GM23338 (cell line): ENCODE measurements around the gene MYO1D. TPM values are rescaled to one million over a fixed set of nuclear protein-coding genes. Genes with fewer than 3 reads are reported as not detected.

Source experiments
- ATAC-seq: fragments of 200-7000 bp; cut with Tn5 transposase; 3 replicates; pipeline ENCODE4 v1.9.1; 2020
- DNase-seq: peaks from one replicate; pipeline ENCODE4 v3.0.0-alpha.2; 2015; ENCODE audit warnings: low spot score
- H2AFZ ChIP-seq: fragments of 200-600 bp; sonication (generic); 2 replicates; pipeline ENCODE4 v1.8.0; 2016; ENCODE audit warnings: antibody characterized with exemption, mild to moderate bottlenecking, moderate library complexity
- H3F3A ChIP-seq: fragments of 200-600 bp; sonication (generic); replicated peaks from 2 replicates; pipeline ENCODE4 v1.8.0; 2017; ENCODE audit warnings: antibody characterized with exemption, mixed run types, low read depth
- H3K27ac ChIP-seq: fragments of 200-600 bp; sonication (generic); 2 replicates; pipeline ENCODE4 v1.6.1; 2016; ENCODE audit warnings: low read depth
- H3K27me3 ChIP-seq: fragments of 200-600 bp; sonication (generic); 2 replicates; pipeline ENCODE4 v1.8.0; 2016; ENCODE audit warnings: mild to moderate bottlenecking, mixed run types, moderate library complexity; ENCODE audit not compliant: insufficient read depth
- H3K36me3 ChIP-seq: fragments of 200-600 bp; sonication (generic); 2 replicates; pipeline ENCODE4 v1.8.0; 2016; ENCODE audit warnings: mild to moderate bottlenecking; ENCODE audit not compliant: insufficient read depth
- H3K4me1 ChIP-seq: fragments of 200-600 bp; sonication (generic); 2 replicates; pipeline ENCODE4 v1.8.0; 2016; ENCODE audit warnings: mild to moderate bottlenecking, moderate library complexity; ENCODE audit not compliant: insufficient read depth
- H3K4me2 ChIP-seq: fragments of 200-600 bp; sonication (generic); 2 replicates; pipeline ENCODE4 v1.7.1; 2017; ENCODE audit warnings: mixed run types
- H3K4me3 ChIP-seq: fragments of 200-600 bp; sonication (generic); 2 replicates; pipeline ENCODE4 v1.6.1; 2016; ENCODE audit warnings: mixed run types
- H3K79me2 ChIP-seq: fragments of 200-600 bp; sonication (generic); replicated peaks from 2 replicates; pipeline ENCODE4 v1.8.0; 2017; ENCODE audit warnings: mild to moderate bottlenecking; ENCODE audit not compliant: insufficient read depth
- H3K9me2 ChIP-seq: fragments of 200-600 bp; sonication (generic); 2 replicates; pipeline ENCODE4 v1.8.0; 2017; ENCODE audit not compliant: insufficient read depth
- H4K20me1 ChIP-seq: fragments of 200-600 bp; sonication (generic); replicated peaks from 2 replicates; pipeline ENCODE4 v1.8.0; 2017; ENCODE audit warnings: mild to moderate bottlenecking; ENCODE audit not compliant: insufficient read depth
- H3K27ac Mint-ChIP-seq: 2 replicates; pipeline ENCODE4 v1.8.0; 2020; ENCODE audit warnings: inconsistent platforms, mild to moderate bottlenecking, moderate library complexity, mixed read lengths
- H3K27me3 Mint-ChIP-seq: 3 replicates; pipeline ENCODE4 v1.8.0; 2022; ENCODE audit warnings: low read depth, mild to moderate bottlenecking, moderate library complexity, mixed read lengths, inconsistent platforms; ENCODE audit not compliant: insufficient read depth, poor library complexity
- H3K36me3 Mint-ChIP-seq: 3 replicates; pipeline ENCODE4 v1.8.0; 2021; ENCODE audit warnings: low read depth, mild to moderate bottlenecking, inconsistent platforms, moderate library complexity, mixed read lengths
- H3K4me1 Mint-ChIP-seq: 3 replicates; pipeline ENCODE4 v1.8.0; 2020; ENCODE audit warnings: mild to moderate bottlenecking, inconsistent platforms, mixed read lengths
- H3K4me3 Mint-ChIP-seq: 3 replicates; pipeline ENCODE4 v1.8.0; 2021; ENCODE audit warnings: moderate library complexity, mild to moderate bottlenecking, inconsistent platforms, mixed read lengths
- H3K9me3 Mint-ChIP-seq: 3 replicates; pipeline ENCODE4 v1.8.0; 2020; ENCODE audit warnings: moderate library complexity, mild to moderate bottlenecking, inconsistent platforms, mixed read lengths
- CREB1 ChIP-seq: fragments of 250-450 bp; sonication (Bioruptor Pico); IDR thresholded peaks from 2 replicates; pipeline ENCODE4 v1.5.0; 2020; ENCODE audit warnings: low read depth, mild to moderate bottlenecking, moderate library complexity
- EZH2 ChIP-seq: fragments of 200-600 bp; sonication (generic); IDR thresholded peaks from one replicate; pipeline ENCODE4 v1.8.0; 2017; ENCODE audit warnings: antibody characterized with exemption, mild to moderate bottlenecking, low read depth; ENCODE audit not compliant: unreplicated experiment
- EZH2phosphoT487 ChIP-seq: fragments of 200-600 bp; sonication (generic); IDR thresholded peaks from one replicate; pipeline ENCODE4 v1.8.1; 2018; ENCODE audit warnings: antibody characterized with exemption; ENCODE audit not compliant: unreplicated experiment
- NANOG ChIP-seq: IDR thresholded peaks from 2 replicates; pipeline ENCODE4 v1.6.1; 2016; ENCODE audit warnings: antibody characterized with exemption, borderline replicate concordance
- POLR2AphosphoS5 ChIP-seq: IDR thresholded peaks from 2 replicates; pipeline ENCODE4 v1.6.1; 2016; ENCODE audit warnings: antibody characterized with exemption, low read depth
- STAT1 ChIP-seq: IDR thresholded peaks from one replicate; pipeline ENCODE4 v1.6.1; 2016; ENCODE audit warnings: antibody characterized with exemption; ENCODE audit not compliant: unreplicated experiment
- ZNF114 ChIP-seq: fragments of 250-450 bp; sonication (Bioruptor Pico); IDR thresholded peaks from 2 replicates; pipeline ENCODE4 v1.5.0; 2020; ENCODE audit warnings: mild to moderate bottlenecking, moderate library complexity
- ZNF331 ChIP-seq: fragments of 250-450 bp; sonication (Bioruptor Pico); IDR thresholded peaks from 2 replicates; pipeline ENCODE4 v1.5.0; 2020; ENCODE audit warnings: low read depth, mild to moderate bottlenecking, moderate library complexity
- polyA plus RNA-seq: library from polyadenylated mRNA; unstranded; fragments of >200 nt; fragmentation: Nextera tagmentation; extraction: Ambion mirVana; gene quantifications from 2 replicates; pipeline ENCODE4 v1.2.1, GENCODE V29; 2016
- total RNA-seq: library from RNA; depleted of rRNA; stranded (reverse); fragments of >200 nt; shearing (Covaris generic); gene quantifications from 2 replicates; pipeline ENCODE4 v1.2.3, GENCODE V29; 2014
- TF ChIP-seq, protein P1 (sequence below): IDR thresholded peaks from 2 replicates; pipeline ENCODE4 v1.6.1; 2016; ENCODE audit warnings: antibody characterized with exemption
- TF ChIP-seq, protein P2 (sequence below): IDR thresholded peaks from one replicate; pipeline ENCODE4 v1.6.1; 2018; ENCODE audit warnings: antibody characterized with exemption; ENCODE audit not compliant: unreplicated experiment

MYO1D gene
- total and polyA plus RNA-seq, 2 experiments from 2014 or later: 8.6 to 28.6 TPM

DNA sequence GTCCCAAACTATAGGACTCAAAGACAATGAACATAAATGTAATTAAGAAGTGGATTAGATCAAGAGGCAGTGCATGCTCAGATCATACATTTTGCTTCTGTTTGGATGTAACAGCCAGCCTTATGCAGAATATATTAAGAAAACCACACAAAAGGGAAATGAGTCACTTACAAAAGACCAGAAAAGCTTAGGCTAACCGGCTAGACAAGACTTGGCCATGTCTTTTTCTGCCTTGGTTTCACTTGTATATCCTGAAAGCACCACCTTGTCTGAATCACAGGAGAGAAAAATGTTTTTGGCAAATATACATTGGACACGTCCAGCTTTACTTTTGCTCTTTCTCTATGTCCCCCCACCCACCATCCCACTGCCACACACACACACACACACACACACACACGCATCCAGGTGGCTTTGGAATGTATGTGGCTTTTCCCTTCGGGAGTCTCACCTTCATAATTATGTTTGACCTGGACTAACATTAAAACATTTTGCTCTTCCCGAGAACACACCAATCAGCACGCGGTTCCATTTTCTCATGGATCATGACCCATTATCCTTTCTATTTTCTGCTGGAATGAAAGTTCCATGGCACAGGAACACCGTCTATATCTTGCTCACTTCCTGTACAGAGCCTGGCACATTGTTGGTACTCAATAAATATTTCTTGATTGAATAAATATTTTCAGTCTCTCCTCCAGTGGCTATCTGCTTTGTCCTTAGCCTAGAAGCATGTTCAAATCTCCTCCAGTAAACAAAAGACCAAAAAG is 325.6 kb downstream of the MYO1D start:
- Mint-ChIP-seq H3K4me3 (no peak overlapping the region), H3K4me1 (peaks cover 32% of the 10 kb centered on the region), H3K36me3 (no peaks in the 10 kb centered on the region), H3K27me3 (peaks cover 8% of the 10 kb centered on the region), H3K27ac (no peak overlapping the region), H3K9me3 (no peaks in the 10 kb centered on the region)
- no peaks in the 10 kb centered on the region for H3K36me3 ChIP-seq
- H3F3A ChIP-seq: no peaks in the 10 kb centered on the region
- H3K4me1 ChIP-seq: peaks cover 38% of the 10 kb centered on the region
- H3K9me2 ChIP-seq: no peaks in the 10 kb centered on the region
- no peaks in the 10 kb centered on the region for H3K79me2 ChIP-seq
- no peak overlapping the region for H3K4me2 ChIP-seq
- TF ChIP-seq STAT1: no peak
- TF ChIP-seq ZNF114 (CRISPR knock-in tag): no peak
- TF ChIP-seq, protein P1, sequence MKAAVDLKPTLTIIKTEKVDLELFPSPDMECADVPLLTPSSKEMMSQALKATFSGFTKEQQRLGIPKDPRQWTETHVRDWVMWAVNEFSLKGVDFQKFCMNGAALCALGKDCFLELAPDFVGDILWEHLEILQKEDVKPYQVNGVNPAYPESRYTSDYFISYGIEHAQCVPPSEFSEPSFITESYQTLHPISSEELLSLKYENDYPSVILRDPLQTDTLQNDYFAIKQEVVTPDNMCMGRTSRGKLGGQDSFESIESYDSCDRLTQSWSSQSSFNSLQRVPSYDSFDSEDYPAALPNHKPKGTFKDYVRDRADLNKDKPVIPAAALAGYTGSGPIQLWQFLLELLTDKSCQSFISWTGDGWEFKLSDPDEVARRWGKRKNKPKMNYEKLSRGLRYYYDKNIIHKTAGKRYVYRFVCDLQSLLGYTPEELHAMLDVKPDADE: no peak
- TF ChIP-seq CREB1 (CRISPR knock-in tag): no peak
- TF ChIP-seq NANOG: no peak
- no peak for TF ChIP-seq POLR2AphosphoS5
- no peak for TF ChIP-seq EZH2phosphoT487
- TF ChIP-seq EZH2: no peak
- H4K20me1 ChIP-seq: no peaks in the 10 kb centered on the region
- no peak for ATAC-seq
- no peak overlapping the region for H3K4me3 ChIP-seq
- no peak overlapping the region for H2AFZ ChIP-seq
- DNase-seq: no peak
- H3K27me3 ChIP-seq: no peaks in the 10 kb centered on the region
- H3K27ac ChIP-seq: no peak overlapping the region

DNA sequence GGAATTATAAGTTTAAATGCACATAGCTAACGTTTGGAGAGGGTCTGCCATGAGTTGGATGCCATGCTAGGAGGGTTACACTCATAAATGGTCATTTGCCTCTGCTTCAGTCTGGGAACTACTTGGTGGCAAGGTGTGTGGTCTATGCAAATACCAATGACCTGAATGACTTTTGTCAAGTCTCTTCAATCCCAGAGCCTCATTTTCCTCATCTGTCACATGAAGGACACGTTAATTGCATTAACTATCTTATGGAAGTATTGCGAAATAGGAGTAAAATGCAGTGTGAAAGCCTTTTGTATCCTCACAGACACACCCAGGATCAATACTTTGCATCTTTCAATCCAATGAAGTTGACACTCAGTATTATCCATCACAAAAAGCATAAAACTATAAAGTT is 327.4 kb downstream of the MYO1D start:
- Histone ChIP-seq H4K20me1 (no peaks in the 10 kb centered on the region), H3K4me1 (peaks cover 50% of the 10 kb centered on the region), H3K27ac (no peak overlapping the region), H3K4me2 (no peak overlapping the region), H2AFZ (no peak overlapping the region), H3K27me3 (no peaks in the 10 kb centered on the region), H3K9me2 (no peaks in the 10 kb centered on the region), H3K79me2 (no peaks in the 10 kb centered on the region), H3K36me3 (no peaks in the 10 kb centered on the region), H3K4me3 (no peak overlapping the region), H3F3A (no peaks in the 10 kb centered on the region)
- ATAC-seq (no peak), DNase-seq (no peak)
- Mint-ChIP-seq H3K4me3 (no peak overlapping the region), H3K4me1 (peaks cover 43% of the 10 kb centered on the region), H3K27ac (no peak overlapping the region), H3K36me3 (no peaks in the 10 kb centered on the region), H3K9me3 (no peaks in the 10 kb centered on the region), H3K27me3 (peaks cover 8% of the 10 kb centered on the region)
- TF ChIP-seq POLR2AphosphoS5 (no peak), CREB1 (CRISPR knock-in tag) (no peak), STAT1 (no peak), ZNF331 (CRISPR knock-in tag) (no peak)
- TF ChIP-seq, protein P2, sequence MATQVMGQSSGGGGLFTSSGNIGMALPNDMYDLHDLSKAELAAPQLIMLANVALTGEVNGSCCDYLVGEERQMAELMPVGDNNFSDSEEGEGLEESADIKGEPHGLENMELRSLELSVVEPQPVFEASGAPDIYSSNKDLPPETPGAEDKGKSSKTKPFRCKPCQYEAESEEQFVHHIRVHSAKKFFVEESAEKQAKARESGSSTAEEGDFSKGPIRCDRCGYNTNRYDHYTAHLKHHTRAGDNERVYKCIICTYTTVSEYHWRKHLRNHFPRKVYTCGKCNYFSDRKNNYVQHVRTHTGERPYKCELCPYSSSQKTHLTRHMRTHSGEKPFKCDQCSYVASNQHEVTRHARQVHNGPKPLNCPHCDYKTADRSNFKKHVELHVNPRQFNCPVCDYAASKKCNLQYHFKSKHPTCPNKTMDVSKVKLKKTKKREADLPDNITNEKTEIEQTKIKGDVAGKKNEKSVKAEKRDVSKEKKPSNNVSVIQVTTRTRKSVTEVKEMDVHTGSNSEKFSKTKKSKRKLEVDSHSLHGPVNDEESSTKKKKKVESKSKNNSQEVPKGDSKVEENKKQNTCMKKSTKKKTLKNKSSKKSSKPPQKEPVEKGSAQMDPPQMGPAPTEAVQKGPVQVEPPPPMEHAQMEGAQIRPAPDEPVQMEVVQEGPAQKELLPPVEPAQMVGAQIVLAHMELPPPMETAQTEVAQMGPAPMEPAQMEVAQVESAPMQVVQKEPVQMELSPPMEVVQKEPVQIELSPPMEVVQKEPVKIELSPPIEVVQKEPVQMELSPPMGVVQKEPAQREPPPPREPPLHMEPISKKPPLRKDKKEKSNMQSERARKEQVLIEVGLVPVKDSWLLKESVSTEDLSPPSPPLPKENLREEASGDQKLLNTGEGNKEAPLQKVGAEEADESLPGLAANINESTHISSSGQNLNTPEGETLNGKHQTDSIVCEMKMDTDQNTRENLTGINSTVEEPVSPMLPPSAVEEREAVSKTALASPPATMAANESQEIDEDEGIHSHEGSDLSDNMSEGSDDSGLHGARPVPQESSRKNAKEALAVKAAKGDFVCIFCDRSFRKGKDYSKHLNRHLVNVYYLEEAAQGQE: no peak
- TF ChIP-seq, protein P1: no peak
